ENCODE results near the gene IQCH.

The IQCH gene

GRCh38 chr15:67413770-67414390, 159.3 kb downstream of the IQCH start:
- no peak for DNase-seq (ENCODE audit: low spot score)
- no peak for TF ChIP-seq CTCF (IDR thresholded peaks at IDR 0.05; ENCODE audit: borderline replicate concordance, control extremely low read depth, extremely low read depth, insufficient read depth, missing control alignments)
- in situ Hi-C loops (cut with MboI; ENCODE audit: low sequenced_read_pairs, unreplicated experiment), result no loop called here

- no peak for DNase-seq (ENCODE audit: low spot score)
- TF ChIP-seq CTCF (IDR thresholded peaks at IDR 0.05; ENCODE audit: borderline replicate concordance, control extremely low read depth, extremely low read depth, insufficient read depth, missing control alignments), result no peak
- in situ Hi-C loops (cut with MboI; ENCODE audit: low sequenced_read_pairs, unreplicated experiment), result no loop called here
Observed at GRCh38 chr15:67415181-67415580, 160.6 kb downstream of the IQCH start.

- in situ Hi-C loops (cut with MboI; ENCODE audit: low sequenced_read_pairs, unreplicated experiment), result no loop called here
- TF ChIP-seq CTCF (IDR thresholded peaks at IDR 0.05; ENCODE audit: borderline replicate concordance, control extremely low read depth, extremely low read depth, insufficient read depth, missing control alignments), result no peak
- no peak for DNase-seq (ENCODE audit: low spot score)
Observed at GRCh38 chr15:67416891-67417290, 162.3 kb downstream of the IQCH start.

GRCh38 chr15:67419705-67420104, 165.1 kb downstream of the IQCH start:
- TF ChIP-seq CTCF (IDR thresholded peaks at IDR 0.05; ENCODE audit: borderline replicate concordance, control extremely low read depth, extremely low read depth, insufficient read depth, missing control alignments), result no peak
- in situ Hi-C loops (cut with MboI; ENCODE audit: low sequenced_read_pairs, unreplicated experiment), result loop anchor here (10.0 kb wide), 1 partner anchor 475 kb away; no protein-coding TSS in a partner anchor
- DNase-seq (ENCODE audit: low spot score), result no peak

- TF ChIP-seq CTCF (IDR thresholded peaks at IDR 0.05; ENCODE audit: borderline replicate concordance, control extremely low read depth, extremely low read depth, insufficient read depth, missing control alignments), result no peak
- DNase-seq (ENCODE audit: low spot score), result no peak
- in situ Hi-C loops (cut with MboI; ENCODE audit: low sequenced_read_pairs, unreplicated experiment), result loop anchor here (10.0 kb wide), 1 partner anchor 475 kb away; no protein-coding TSS in a partner anchor
Observed at GRCh38 chr15:67420137-67420536, 165.6 kb downstream of the IQCH start.

GRCh38 chr15:67421105-67421504, 166.5 kb downstream of the IQCH start:
- in situ Hi-C loops (cut with MboI; ENCODE audit: low sequenced_read_pairs, unreplicated experiment), result loop anchor here (10.0 kb wide), 1 partner anchor 476 kb away; no protein-coding TSS in a partner anchor
- no peak for TF ChIP-seq CTCF (IDR thresholded peaks at IDR 0.05; ENCODE audit: borderline replicate concordance, control extremely low read depth, extremely low read depth, insufficient read depth, missing control alignments)
- no peak for DNase-seq (ENCODE audit: low spot score)

All from GM13976 (cell line).